Transverse colon (tissue), 3 donors: ENCODE data around the gene CARD6.

Source experiments
- POLR2A ChIP-seq: fragments of 450-650 bp; IDR thresholded peaks from one replicate; pipeline ENCODE4 v1.6.1; 2016; ENCODE audit warnings: antibody characterized with exemption, mild to moderate bottlenecking, moderate library complexity
- POLR2AphosphoS5 ChIP-seq, 3 donors: sonication (generic); formaldehyde crosslinking; IDR thresholded peaks; one replicate each; pipeline ENCODE4 v1.6.1; 2016; ENCODE audit warnings: antibody characterized with exemption in 3 of 3

GRCh38 chr5:40841068-40841805 lies at the start of gene CARD6:
- TF ChIP-seq POLR2AphosphoS5 (IDR thresholded peaks at IDR 0.05) (no peak), POLR2A (no peak)
